HG03064 (cell line): Measurements from ENCODE around the gene ROBO3.

Experiments used
- ATAC-seq: cut with Tn5 transposase; IDR thresholded peaks from one replicate; pipeline ENCODE4 v1.9.1; 2021; ENCODE audit warnings: low read depth; ENCODE audit not compliant: unreplicated experiment

Gene ROBO3

GRCh38 chr11:124875943-124876817 lies 10.9 kb downstream of the ROBO3 start:
- peak; percentile 94 for ATAC-seq

DNA sequence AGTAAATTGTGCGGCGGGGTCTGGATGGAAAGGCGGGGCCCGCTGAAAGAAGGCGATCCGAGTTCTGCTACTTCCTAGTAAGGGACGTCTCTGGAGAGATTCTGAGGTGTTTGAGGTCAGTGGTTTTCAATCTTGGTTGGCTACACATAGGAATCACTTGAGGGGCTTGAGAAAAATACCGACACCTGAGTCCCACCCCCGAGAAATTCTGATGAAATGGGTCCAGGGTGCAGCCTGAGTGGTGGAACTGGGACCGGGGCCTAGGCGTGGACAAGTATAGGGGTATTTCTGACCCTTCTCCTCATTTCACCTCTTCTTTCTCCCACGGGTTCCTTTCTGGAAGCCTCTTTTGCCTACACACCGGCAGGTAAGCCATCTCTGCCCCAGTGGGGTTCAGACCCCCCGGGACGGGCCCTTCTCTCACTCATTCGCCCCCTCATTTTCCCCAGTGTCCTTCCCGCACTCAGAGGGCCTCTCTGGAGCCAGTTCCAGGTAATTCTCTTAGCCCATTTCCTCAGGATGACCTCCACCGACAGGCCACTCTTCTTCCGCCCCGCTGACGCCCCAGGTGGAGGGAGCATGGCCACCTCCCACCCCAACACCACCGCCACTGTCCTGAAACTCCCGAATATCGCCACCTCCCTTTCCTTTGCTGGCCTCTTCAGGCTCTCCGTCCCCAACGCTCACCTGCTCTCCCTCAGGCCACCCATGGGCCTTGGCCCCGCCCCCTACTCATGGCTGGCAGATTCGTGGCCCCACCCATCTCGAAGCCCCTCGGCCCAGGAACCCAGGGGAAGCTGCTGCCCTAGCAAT lies 11.8 kb downstream of the ROBO3 start:
- ATAC-seq, result no peak

DNA sequence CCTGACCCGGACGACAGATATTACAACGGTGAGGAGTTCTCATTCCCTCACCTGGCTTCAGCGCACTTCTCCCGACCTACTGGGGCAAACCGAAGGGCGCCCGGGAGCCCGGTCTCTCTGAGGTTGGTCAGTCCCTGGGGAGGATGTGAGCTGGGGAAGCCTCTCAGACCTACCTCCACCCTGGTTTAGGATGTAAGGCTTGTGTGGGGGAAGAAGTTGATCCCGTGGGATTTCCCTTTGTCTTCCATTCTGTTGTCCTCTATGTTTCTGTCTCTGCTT lies 12.3 kb downstream of the ROBO3 start:
- no peak for ATAC-seq

GRCh38 chr11:124877910-124878758 lies 12.9 kb downstream of the ROBO3 start:
- no peak for ATAC-seq

GRCh38 chr11:124878759-124879492 lies 13.7 kb downstream of the ROBO3 start:
- ATAC-seq, result no peak

GRCh38 chr11:124879493-124880289 lies 14.5 kb downstream of the ROBO3 start:
- no peak for ATAC-seq

GRCh38 chr11:124880290-124880611 lies 15.0 kb downstream of the ROBO3 start:
- ATAC-seq, result no peak

DNA sequence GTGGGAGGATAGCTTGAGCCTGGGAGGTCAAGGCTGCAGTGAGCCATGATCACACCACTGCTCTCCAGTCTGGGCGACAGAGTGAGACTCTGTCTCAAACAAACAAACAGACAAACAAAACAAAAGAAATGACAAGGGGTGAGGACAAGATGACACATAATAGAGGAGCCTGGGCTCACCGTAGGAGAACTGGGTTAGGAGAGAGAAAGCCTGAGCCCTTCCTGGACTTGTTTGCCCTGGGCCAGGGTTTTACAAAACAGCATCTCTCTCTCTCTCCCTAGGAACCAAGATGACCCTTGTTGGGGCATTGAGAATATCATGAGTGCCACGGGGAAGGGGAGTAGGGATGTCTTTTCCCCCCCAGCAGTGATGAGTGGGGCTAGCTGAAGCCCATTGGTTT lies 15.7 kb downstream of the ROBO3 start:
- ATAC-seq, result no peak

GRCh38 chr11:124882339-124883071 lies 17.3 kb downstream of the ROBO3 start:
- no peak for ATAC-seq

GRCh38 chr11:124884340-124884739 lies 19.1 kb downstream of the ROBO3 start:
- no peak for ATAC-seq

DNA sequence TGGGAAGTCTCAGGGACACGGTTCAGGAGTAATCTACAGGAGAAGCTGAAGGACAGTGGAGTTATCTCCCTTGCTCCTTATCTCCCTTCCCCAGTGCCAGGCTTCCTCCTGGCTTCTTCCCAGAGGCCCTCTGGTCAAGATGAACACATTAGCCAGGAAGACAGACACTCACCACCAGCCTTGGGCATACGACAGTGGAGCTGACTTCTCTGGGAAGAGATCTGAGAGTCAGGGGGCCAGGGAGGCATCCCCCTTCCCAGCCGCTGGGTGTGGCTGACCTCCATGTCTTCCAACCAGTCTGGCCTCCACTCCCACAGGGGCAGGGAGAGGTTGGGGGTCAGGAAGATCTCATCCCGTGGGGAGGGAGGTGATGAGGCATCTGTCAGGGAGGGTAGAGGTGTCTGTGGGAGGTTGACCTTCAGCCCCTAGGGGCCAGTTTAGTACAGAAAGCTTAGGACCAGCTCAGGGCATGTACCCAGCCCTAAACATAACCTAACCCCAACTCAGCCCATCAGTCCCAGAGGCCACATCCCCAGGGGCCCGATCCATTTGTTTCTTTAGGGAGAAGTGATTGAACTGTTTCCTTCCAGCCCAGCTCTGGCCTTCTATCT lies 19.7 kb downstream of the ROBO3 start:
- no peak for ATAC-seq

DNA sequence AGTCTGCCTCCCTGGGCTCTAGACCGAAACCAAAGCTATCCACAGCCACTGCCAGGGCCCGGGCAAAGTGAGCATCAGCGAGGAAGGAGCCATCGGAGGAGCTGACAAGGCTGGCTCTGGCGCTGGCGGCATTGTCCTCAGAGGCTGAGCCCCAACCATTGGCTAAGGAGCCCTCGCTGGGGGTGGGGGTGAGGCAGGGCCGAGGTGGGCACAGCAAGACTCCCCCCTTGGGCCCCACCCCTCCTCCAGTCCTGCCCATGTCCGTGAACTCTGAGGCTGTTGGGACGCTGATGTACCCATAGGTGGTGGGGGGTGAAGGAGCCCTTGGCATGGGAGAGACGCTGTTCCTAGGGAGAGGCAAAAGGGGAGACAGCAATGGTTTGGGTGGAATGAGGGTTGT lies 21.2 kb downstream of the ROBO3 start:
- no peak for ATAC-seq

DNA sequence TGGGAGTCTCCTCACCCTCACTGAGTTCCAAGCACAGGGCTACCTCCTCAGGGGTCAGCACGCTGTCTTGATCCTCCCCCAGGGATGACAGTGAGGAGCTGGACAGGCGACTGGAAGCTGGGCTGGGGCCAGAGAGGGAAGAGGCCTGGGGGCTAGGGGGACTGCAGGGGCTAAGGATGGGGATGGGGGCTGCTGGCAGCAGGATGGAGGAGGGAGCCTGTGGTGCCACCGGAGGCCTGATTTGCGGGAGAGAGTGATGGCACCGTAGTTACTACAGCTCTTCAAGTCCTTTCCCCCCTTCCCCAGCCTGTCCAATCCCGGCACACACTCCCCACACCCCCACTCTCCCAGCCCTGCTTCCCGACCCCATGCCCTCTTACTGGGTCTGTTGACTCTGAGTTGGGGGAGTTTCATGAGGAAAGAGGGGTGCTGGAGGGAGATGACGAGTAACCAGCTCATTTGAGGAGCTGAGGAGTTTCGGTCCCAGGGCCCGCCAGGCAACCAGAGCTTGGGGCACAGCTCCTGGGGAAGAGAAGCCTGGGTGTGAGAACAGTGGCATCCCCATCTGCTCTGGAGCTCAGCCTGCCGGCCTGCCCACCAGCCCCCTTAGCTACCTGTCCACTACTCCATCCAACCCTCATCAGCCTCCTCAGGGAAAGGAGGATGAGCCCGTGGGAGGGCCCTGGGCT lies 21.9 kb downstream of the ROBO3 start:
- ATAC-seq, result no peak

GRCh38 chr11:124887667-124888013 lies 22.4 kb downstream of the ROBO3 start:
- no peak for ATAC-seq

DNA sequence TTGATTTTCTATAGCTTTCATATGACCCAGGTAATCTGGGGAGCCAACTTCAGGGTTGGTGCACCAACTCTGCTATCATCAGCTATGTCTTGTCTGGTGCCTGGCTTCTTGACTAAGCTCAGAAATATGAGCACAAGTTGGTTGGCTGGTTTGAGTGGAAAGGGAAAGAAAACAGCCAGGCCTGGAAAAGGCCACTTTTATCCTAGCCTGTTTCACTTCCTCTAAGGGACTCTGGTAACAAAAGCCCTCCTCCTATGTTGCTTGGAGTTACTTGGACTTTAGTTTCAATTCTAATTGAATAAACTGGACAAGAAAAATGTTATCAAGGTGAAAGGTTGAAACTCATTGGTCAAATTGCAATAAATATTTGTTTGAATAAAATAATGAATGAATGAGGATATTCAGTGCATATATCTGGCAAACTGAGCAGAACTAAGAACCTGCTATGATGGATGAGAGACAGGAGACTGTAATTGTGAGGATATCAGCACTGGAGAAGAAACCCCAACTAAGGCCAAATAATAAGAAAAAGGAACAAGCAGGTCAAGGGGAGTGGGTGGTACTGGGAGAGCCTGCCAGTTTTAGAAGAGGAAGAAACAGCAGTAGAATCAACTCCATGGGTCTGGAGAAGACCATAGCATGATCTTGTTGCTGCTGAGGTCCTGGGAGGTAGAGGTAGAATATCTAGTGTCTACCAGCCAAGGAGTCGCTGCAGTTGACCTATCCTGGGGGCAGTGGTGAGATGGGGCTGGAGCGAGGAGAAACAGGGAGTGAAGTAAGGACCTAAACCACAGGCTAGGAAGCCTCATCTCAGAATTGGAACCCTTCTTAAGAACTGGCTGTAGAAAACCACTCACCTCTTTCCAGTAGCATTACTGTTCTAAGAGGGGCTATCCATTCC lies 24.2 kb downstream of the ROBO3 start:
- no peak for ATAC-seq

GRCh38 chr11:124890151-124890550 lies 24.9 kb downstream of the ROBO3 start:
- no peak for ATAC-seq

- no peak for ATAC-seq
Observed at GRCh38 chr11:124890683-124891372, 25.6 kb downstream of the ROBO3 start.
